HG03439 (cell line): ENCODE results near the gene SDCCAG8.

Source experiments
- ATAC-seq: cut with Tn5 transposase; IDR thresholded peaks from one replicate; pipeline ENCODE4 v1.9.1; 2021; ENCODE audit warnings: mild to moderate bottlenecking, moderate library complexity; ENCODE audit not compliant: unreplicated experiment

SDCCAG8 gene

DNA sequence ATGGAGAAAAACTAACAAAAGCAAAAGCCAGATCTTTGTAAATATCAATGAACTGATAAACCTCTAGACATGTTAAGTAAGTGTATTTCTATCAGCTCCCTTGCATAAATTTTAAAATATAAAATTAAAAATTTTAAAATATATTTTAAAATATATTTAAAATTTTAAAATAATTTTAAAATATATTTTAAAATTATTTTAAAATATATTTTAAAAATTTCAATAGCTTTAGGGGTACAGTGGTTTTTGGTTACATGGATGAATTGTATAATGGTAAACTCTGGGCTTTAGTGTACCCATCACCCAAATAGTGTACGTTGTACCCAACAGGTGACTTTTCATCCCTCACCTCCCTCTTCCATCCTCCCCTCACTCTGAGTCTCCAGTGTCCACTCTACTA, 279.2 kb downstream of the SDCCAG8 start:
- ATAC-seq, result no peak

GRCh38 chr1:243539636-243540035, 283.8 kb downstream of the SDCCAG8 start:
- no peak for ATAC-seq

DNA sequence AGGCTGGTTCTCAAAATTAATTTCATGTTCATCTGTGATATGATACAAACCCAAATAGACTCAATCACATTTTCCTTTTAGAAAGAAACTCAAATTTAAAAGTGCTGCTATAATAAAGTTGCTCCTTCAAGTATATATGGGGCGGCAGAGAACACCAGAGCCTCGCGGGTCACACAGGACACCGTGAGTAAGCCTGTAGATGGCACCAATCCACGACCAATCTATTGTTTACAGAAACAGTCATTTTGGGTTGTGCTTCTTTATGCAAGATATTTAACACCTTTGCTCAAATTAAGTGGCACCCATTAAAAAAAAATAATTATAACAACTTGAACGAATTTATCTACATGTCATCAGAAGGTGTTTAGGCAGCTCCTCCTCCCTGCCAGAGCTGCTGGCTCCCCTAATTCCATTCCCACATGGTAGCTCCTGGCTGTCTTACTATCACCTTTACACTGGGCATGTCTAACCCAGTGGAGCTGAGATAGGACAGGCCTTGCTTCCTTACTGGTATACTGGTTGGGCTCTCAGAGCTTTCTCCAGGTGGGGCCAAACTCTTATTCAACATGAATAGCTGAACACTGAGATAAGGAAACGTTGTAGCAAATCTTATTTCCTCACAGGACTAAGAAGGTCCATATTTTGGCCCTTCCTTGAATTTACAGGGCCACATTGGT, 287.0 kb downstream of the SDCCAG8 start:
- ATAC-seq, result no peak

- no peak for ATAC-seq
These were observed 287.7 kb downstream of the SDCCAG8 start for GRCh38 chr1:243543501-243543900.

GRCh38 chr1:243546457-243546856, 290.6 kb downstream of the SDCCAG8 start:
- ATAC-seq, result no peak

- ATAC-seq, result no peak
These were observed 292.1 kb downstream of the SDCCAG8 start for GRCh38 chr1:243547891-243548290.

DNA sequence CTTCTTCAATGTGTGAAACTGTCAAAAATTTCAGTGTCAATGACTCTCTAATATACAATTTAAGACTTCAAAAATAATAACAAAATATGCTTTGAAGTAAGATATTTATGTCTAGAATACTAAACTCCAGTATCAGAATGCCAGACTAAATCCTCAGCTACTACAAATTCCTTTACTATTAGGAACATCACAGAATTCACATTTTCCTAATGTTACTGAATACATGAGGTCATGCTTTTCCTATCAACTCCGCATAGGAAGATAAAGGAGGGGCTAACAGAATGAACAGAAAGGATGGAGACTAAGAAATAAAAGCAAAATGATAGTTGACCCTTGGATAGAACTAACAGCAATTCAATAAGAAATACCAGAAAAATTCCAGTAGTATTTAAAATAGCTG, 292.7 kb downstream of the SDCCAG8 start:
- ATAC-seq, result no peak

GRCh38 chr1:243549108-243549507, 293.3 kb downstream of the SDCCAG8 start:
- ATAC-seq, result no peak
